GM21619 (cell line): Measurements from ENCODE around the gene LHFPL3.
"Not testable (repeated sequence)": the region's sequence is repeated elsewhere in the genome, so short reads cannot be mapped to it uniquely, and the experiment has no call there.

ENCODE experiments used
- ATAC-seq: cut with Tn5 transposase; IDR thresholded peaks from one replicate; pipeline ENCODE4 v1.9.1; 2021; ENCODE audit not compliant: unreplicated experiment

LHFPL3 gene

DNA sequence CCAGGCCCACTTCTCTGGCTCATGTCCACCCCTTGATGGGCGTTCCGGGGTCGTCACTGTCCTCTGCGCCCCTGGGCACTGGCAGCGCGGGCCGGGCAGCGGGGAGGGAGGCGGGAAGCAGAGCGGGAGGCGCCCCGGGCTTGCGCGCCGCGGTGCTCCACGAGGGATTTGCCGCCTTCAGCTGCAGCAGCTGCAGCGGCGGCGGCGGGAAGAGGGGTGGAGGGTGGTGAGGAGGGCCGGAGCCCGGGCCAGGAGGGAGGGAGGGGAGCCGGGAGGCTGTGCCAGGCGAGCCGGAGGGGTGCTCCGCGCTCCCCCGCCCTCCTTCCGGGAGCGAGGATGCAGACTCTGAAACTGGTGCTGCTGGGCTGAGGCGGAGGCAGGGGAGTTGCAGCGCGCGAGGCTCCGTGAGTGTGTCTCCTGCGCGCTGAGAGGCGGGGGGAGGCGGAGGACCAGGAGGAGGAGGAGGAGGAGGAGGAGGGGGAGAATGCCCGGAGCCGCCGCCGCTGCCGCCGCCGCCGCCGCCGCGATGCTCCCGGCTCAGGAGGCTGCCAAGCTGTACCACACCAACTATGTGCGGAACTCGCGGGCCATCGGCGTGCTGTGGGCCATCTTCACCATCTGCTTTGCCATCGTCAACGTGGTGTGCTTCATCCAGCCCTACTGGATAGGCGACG lies at the start of gene LHFPL3:
TSS of gene LHFPL3 (plus strand) at position 308 of the 674 bp plus-strand sequence.
- ATAC-seq, result no peak

DNA sequence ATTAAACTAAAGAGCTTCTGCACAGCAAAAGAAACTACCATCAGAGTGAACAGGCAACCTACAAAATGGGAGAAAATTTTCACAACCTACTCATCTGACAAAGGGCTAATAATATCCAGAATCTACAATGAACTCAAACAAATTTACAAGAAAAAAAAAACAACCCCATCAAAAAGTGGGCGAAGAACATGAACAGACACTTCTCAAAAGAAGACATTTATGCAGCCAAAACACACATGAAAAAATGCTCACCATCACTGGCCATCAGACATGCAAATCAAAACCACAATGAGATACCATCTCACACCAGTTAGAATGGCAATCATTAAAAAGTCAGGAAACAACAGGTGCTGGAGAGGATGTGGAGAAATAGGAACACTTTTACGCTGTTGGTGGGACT lies 46.7 kb upstream of the LHFPL3 start:
- not testable (repeated sequence) for ATAC-seq

DNA sequence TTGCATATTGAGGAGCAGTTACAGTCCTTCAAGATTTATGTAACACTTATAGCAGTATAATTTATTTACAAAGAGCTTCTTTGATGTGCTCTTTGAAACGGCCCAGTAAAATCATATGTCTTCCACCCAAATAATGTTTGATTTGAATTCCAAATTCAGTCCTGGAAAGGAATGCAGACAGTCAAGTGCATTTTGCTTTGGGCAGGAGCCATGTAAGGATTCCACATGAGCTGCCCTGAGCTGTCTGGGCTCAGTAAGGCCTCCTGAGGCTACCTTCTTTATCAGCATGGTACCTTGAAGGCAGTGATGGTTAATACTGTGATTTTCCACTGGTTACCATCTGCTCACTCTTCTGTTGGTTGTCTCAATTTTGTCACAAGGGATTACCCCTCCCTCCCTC lies 41.6 kb upstream of the LHFPL3 start:
- no peak for ATAC-seq

DNA sequence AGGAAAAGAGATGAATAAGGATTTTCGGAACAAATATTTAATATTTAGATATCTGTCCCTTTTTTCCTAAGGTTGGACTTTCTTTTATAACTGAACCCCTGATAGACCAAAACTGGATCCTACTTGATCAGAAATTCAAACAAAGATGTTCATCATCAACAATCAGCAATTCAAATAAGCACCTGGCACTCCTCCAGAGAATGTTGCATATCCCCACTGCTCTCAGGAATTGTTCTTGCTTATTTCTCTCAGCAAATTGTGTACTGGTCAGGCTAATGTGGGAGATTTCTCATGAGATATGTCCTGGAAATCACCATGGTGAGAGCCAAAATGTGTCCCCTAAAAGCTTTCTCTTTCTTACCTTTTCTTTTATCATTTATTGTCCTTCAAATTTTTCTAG lies 40.3 kb upstream of the LHFPL3 start:
- ATAC-seq, result no peak

DNA sequence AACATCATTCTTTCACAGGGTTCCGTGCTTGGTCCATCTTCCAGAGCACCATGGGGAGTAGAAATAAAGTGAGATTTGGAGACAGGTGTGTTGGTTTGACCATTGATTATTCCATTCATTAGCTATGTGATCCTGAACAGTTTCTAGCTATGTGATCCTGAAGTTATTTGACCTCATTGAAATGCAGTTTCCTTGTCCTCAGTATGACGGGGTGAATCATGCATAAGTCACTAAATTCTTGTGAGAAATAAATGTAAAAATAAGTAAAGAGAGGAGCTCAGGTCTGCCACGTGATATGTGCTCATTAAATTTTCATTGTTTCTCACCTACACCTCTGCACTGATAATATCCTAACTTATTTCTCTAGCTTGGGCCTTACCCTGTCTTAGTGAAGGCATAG lies 34.1 kb upstream of the LHFPL3 start:
- no peak for ATAC-seq

DNA sequence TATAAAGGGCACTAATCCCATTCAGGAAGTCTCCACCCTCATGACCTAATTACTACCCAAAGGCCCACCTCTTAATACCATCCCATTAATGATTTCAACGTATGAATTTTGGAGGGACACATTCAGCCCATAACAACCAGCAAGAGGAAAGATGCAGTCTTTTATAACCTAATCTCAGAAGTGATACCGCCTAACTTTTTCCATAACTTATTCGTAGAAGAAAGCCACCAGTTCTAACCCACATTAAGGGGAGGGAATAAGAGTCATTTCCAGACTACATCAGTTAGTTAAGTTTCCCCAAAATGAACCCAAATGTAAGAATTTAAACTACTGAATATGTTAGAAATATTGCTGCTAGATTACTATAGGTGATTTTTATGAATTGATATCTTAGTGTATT lies 32.1 kb upstream of the LHFPL3 start:
- no peak for ATAC-seq

DNA sequence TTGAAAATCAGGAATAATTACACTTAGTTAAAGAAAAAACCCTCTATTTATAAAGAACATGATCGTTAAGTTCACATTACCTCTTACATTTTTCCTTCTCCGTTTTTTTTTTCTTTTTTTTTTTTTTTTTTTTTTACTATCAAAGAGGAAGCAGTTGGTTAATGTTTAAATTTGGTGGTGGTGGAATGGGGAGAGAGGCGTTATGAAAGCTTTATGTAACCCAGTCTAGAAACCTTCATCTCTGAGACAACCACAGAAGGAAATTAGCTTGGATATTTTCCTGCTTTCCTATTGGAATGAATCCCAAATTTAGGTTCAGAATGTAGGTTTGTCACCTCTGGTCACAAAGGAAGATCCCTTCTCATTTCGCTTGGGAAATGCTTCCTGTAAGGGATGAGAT lies 31.5 kb upstream of the LHFPL3 start:
- no peak for ATAC-seq

DNA sequence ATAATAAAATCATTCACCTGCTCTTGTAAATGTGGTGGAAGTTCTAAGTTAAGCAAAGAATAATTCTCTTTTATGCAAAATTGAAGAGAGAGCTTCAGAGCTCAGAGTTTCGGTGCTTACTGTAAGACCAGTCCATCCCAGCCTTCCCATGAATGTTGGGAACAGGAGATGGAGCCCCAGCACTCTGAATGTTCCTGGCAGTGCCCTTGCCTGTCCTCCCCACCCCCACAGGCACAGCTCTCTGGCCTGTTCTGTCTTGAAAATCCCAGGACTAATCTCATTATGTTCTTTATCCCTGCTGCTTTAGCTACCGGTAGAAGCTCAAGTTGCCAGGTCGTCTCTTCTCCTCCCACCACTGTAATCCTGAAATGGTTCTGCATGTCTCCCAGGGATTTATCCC lies 29.1 kb upstream of the LHFPL3 start:
- no peak for ATAC-seq

DNA sequence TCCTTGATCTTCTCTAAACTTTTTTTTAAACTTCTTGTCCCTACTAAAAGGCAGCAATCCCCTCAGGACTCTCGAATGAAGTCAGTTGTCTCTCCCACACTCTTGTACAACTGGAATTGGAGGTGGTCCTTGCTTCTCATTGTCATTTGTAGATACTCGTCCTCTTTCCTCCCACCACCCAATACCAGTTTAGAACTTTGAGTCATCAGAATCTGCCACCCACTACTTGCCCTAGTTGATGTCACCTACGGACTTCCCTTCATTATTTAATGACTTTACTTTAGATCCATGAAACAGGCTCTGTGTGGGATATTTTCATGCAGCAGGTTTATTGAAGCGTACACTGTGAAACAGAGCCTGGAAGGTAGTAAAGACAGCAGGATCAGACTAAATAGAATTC lies 28.6 kb upstream of the LHFPL3 start:
- ATAC-seq, result no peak

DNA sequence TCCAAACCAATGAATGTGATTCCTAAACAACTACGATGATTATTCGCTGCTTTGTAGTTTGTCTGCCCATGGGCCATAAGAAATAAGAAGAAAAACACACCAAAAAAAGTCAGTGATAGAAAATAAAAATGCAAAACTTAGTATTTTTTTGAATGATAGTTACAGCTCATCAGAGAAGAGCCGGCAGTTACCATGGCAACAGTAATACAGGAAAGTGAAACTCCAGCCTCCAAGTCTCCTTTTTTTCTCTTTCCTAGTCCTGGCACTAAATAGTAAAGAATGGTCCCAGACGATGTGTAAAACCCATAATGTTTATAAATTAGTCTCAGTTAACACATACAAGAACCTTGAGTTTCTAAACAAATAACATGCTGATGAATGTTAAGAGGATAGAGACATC lies 21.6 kb upstream of the LHFPL3 start:
- no peak for ATAC-seq

DNA sequence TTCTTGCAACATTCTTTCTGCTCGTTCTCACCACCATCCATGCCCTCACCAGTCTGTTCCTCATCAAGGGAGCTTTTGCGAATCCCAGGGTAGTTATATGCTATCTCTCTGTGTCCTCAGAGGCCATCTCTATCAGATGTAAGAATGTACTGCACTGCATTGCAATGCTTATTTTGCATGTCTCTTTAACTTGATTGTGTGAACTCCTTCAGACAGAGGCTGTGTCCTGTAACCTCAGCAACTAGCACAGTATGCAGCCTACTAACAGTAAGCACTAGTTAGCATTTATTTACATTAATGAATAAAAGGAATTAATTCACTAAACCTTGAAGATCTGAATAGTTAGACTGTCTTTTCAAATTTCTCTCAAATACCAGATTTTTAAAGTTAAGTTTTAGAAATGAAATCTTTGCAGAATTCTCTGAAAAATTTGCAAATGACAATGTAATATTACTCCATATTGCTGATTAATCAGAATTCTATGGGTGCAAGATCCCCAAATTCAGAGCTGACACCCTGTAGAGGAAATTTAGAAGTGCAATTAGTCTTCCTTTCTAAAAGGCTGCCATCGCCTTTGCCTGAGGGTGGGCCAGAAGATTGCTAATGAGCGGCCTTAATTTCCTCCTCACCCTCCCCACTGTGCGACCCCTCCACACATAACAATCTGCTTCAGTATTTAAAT lies 10.3 kb upstream of the LHFPL3 start:
- ATAC-seq, result no peak

DNA sequence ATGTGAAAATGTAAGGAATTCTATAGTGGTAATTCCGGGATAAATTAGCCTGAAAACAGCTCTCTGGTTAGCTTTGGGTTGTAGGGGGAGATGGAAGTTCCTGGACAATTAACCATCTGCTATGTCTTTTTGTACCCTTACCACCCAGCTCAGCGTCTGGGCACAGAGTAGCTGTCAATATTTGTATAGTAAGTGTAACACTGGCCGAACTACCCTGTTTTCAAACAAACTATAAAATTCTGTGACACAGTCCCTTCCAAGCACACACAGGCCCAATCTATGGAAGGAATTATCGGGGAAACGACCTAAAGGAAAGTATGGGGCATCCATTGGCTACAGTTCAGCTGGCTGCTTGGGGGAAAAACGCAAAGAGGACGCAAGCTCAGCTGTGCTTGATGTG lies 869 bp upstream of the LHFPL3 start:
- ATAC-seq, result no peak

DNA sequence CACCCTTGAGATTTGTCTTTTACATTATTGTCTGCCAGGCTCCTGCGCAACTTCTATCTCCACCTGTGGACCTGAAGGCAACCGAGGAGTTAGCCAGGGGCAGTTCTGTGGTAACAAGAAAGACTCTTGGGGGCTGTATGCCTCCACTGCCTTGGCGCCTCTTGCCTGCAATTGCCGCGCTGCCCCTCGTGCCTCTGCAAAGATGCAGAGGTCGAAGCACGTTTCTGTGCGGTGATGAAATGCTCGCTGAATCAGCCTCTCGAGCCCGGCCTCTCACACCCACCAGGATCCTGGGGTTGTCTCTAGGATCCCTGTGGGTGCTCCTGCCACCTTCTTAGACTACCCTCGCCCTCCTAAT lies 486 bp upstream of the LHFPL3 start:
- ATAC-seq, result no peak

DNA sequence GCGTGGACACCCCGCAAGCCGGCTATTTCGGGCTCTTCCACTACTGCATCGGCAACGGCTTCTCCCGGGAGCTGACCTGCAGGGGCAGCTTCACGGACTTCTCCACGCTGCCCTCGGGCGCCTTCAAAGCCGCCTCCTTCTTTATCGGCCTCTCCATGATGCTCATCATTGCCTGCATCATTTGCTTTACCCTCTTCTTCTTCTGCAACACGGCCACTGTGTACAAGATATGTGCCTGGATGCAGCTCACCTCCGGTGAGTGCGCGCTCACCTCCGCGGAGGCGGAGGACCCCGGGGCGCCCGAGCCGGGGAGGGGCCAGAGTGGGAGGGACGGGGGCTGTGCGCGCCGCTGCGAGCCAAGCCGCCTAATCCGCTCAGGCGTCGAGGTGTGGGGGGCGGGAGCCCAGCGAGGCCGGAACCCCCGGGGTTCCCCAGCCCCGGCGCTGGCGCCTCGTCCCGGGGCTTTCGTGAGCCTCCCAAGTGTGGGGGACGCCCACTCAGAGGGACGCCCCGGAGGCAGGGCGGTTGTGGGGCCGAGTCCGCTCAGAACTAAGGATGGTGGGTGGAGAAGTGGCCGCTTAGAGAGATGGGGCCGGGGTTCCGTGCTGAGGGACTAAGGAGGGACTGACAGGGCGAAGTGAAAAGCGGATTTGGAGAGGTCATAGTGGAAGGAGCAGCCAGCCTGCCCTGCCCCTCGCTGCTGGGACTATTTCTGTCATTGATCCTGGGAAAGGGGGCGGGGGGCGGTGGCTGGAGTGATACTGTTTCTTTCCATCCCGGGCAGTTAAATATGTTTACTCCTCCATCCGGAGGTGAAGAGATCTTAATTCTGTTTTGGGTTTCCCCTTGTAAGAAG lies 795 bp downstream of the LHFPL3 start:
- ATAC-seq, result no peak

DNA sequence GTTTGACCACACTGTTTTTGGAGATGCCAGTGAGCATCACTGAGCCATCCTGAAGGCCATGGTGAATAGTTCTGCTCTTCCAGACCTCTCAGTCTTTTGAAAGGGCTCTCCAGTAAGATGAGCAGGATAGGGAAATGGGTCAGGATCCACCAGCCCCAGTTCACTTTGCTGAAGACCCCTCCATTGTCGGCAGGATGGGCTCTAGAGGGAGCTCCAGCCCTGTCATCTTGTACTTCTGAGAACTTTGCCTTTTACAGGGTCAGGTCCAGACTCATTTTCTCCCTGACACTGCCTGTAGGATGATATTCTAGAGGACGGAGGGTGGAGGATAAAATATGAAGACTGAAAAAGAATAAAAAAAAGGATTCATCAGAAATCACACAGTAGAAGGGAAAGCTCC lies 13.1 kb downstream of the LHFPL3 start:
- no peak for ATAC-seq

DNA sequence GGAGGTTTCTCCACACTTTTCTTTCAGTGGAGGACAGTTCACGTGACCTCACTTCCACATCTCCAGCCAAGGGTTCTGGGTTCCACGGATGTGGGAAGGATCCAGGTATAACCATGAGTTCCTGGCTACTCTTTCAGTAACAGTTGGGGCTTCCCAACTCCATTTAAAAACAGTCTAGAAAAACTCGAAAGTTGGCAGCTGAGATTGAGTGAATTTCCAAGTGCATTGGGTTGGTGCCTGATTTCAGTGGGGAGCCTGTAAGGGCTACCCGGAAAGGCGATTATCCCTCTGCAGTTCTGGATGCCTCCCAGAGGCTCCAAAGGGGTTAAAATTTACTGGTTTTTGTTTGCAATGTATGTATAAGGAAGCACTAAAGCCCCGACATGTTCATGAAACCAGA lies 24.3 kb downstream of the LHFPL3 start:
- no peak for ATAC-seq

DNA sequence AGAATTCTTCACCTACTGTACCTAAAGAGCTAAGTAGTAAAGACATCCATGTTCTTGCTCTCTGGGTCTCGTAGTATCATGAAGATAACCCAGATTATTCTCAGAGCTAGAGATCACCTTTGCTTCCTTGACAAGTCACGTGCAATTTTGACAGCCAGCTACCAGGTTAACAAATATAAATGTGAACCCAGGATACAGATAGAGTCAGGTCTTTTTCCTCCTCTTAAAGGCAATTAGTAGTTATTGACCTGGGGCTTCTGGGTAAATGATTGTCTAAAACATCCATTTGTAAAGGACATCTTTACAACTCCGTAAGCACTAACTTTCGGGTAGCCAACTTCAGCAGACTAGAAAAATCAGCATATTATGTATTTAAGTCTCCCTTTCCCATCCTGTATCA lies 28.8 kb downstream of the LHFPL3 start:
- no peak for ATAC-seq

DNA sequence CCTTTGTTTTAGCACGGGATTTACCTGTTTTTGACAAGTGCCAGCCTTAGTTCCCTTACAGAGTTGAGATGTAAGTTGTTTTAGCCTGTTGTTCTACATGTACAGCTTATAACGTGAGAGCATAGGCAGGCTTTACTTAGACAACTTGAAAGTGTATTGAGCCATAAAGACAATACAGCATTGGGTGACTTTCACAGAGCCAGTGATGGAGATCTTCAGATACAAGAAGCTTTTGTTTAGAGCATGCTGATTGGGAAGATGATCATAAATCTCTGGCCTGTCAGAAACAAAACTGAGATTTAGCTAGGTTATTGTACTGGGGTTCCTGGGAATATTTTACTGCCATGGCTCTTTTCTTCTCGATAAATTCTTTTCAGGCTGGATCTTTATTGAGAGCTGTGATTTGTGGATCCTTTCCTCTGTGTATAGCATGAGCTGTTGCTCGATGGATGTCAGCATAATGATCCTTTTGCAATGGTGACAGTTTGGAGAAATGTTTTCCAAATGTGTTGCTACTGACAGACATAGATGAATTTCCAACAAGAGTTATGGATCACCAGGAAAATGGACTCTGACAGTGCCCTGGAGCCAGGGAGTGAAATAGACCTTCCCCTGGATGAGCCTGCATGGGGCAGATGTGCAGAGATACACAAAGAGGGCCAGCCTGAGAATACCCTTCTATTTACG lies 30.2 kb downstream of the LHFPL3 start:
- ATAC-seq, result no peak

DNA sequence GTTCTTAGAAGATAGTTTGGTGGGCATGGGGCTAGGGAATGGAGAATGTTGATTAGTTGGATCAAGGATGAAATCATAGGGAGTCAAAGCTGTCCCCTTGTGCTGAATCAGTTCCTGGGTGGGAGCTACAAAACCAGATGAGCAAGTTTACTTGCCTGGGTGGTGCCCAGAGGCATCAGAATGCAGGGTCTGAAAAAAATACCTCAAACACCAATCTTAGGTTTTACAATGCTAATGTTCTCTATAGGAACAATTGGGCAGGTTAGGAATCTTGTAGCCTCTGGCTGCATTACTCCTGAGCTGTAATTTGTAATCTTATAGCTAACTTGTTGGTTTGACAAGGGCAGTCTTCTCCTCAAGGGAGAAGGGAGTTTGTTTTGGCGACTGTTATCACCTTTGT lies 34.4 kb downstream of the LHFPL3 start:
- no peak for ATAC-seq

DNA sequence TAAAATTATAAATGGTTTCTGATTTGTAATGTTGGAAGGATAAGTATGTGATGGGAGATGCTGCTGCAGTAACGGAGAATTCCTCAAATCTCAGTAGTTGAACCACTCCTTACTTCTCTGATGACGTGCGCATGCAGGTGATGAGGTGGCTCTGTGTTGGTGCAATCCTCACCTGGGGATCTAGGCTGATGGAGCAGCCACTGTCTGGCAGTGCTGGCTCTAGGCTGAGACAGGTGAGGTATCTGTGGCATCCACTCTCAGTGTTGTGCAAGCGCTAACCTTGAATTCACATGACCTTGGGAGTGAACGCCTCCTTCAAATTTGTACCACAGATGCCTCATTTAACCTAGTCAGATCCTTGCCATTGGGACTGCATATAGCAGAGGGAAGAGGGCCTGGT lies 35.0 kb downstream of the LHFPL3 start:
- ATAC-seq, result no peak

DNA sequence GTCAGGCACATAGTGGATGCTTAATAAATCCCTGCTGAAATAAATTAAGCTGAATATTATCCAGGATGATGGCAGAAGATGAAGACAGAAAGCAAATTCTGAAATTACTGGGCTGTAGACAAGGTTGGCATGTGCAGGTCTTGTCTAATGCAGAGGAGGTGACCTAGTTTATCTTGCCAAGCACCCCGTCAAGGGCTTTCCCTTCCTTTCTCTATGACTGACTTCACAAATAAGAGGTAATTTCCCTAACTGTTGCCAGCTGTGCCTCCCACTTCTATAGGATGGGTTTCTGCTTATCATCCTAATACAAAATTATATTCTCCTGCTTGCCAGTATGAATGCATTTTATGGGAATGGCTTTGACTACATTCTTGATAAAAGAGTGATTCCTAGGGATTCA lies 38.0 kb downstream of the LHFPL3 start:
- no peak for ATAC-seq

DNA sequence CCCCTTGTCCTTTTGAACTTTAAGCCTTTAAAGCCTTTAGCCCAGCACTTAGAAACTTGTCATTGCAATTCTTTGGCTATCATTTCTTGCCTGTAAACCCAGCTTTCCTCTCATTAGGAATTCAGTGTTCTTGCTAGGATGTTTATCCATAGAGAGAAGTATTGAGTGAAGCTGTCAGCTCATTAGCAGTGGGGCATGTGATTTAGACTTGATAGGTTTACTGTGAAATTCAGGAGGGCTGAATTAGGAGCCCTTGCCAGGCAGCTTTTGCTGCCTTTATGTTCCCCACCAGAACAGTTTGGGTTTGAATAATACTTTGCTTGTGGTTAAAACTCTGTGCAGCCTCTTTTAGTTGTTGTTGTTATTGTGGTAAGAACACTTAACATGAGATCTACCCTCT lies 39.5 kb downstream of the LHFPL3 start:
- ATAC-seq, result no peak
